Measurements from ENCODE around the gene CCSER1.

The CCSER1 gene

GRCh38 chr4:91472046-91472445 is 1344.9 kb downstream of the CCSER1 start:
- Mint-ChIP-seq H3K27ac (no peak overlapping the region), H3K4me3 (no peak overlapping the region), H3K9me3 (peaks cover 6% of the 10 kb centered on the region in 2 donors), H3K27me3 (no peaks in the 10 kb centered on the region), H3K4me1 (ENCODE audit: low read depth in 2 of 2) (no peaks in the 10 kb centered on the region), H3K36me3 (ENCODE audit: insufficient read depth) (no peaks in the 10 kb centered on the region)
- ATAC-seq (replicated peaks) (no peak), DNase-seq (no peak)

- Mint-ChIP-seq H3K9me3 (peaks cover 12 to 20% of the 10 kb centered on the region in 2 donors), H3K27me3 (no peaks in the 10 kb centered on the region), H3K4me3 (no peak overlapping the region), H3K4me1 (ENCODE audit: low read depth in 2 of 2) (no peaks in the 10 kb centered on the region), H3K36me3 (ENCODE audit: insufficient read depth) (no peaks in the 10 kb centered on the region), H3K27ac (no peak overlapping the region)
- ATAC-seq (replicated peaks) (no peak), DNase-seq (no peak)
Measured at GRCh38 chr4:91485415-91485814, 1358.2 kb downstream of the CCSER1 start.

GRCh38 chr4:91488946-91489345 is 1361.8 kb downstream of the CCSER1 start:
- no peak for DNase-seq
- Mint-ChIP-seq H3K4me1 (ENCODE audit: low read depth in 2 of 2) (no peaks in the 10 kb centered on the region), H3K9me3 (peaks cover 14 to 20% of the 10 kb centered on the region in 2 donors), H3K36me3 (ENCODE audit: insufficient read depth) (no peaks in the 10 kb centered on the region), H3K4me3 (no peak overlapping the region), H3K27me3 (no peaks in the 10 kb centered on the region), H3K27ac (no peak overlapping the region)
- no peak for ATAC-seq (replicated peaks)

- H3K27ac Mint-ChIP-seq = no peak overlapping the region
- H3K4me1 Mint-ChIP-seq (ENCODE audit: low read depth in 2 of 2) = no peaks in the 10 kb centered on the region
- DNase-seq (no peak), ATAC-seq (replicated peaks) (no peak)
- peaks cover 0 to 4% of the 10 kb centered on the region in 2 donors for H3K9me3 Mint-ChIP-seq
- H3K36me3 Mint-ChIP-seq (ENCODE audit: insufficient read depth) = no peaks in the 10 kb centered on the region
- H3K4me3 Mint-ChIP-seq = no peak overlapping the region
- no peaks in the 10 kb centered on the region for H3K27me3 Mint-ChIP-seq
Measured at GRCh38 chr4:91497892-91498291, 1370.7 kb downstream of the CCSER1 start.

- ATAC-seq (replicated peaks) (no peak), DNase-seq (no peak)
- Mint-ChIP-seq H3K27me3 (no peaks in the 10 kb centered on the region), H3K4me1 (ENCODE audit: low read depth in 2 of 2) (no peaks in the 10 kb centered on the region), H3K9me3 (peaks cover 0 to 4% of the 10 kb centered on the region in 2 donors), H3K36me3 (ENCODE audit: insufficient read depth) (no peaks in the 10 kb centered on the region), H3K4me3 (no peak overlapping the region), H3K27ac (no peak overlapping the region)
Measured at GRCh38 chr4:91502365-91502764, 1375.2 kb downstream of the CCSER1 start.

- Mint-ChIP-seq H3K9me3 (peaks cover 7 to 30% of the 10 kb centered on the region in 2 donors), H3K4me3 (no peak overlapping the region), H3K36me3 (ENCODE audit: insufficient read depth) (no peaks in the 10 kb centered on the region), H3K27ac (no peak overlapping the region), H3K27me3 (no peaks in the 10 kb centered on the region), H3K4me1 (ENCODE audit: low read depth in 2 of 2) (no peaks in the 10 kb centered on the region)
- ATAC-seq (replicated peaks) = no peak
- DNase-seq = no peak
Measured at GRCh38 chr4:91513326-91513725, 1386.1 kb downstream of the CCSER1 start.

GRCh38 chr4:91519155-91519554 is 1392.0 kb downstream of the CCSER1 start:
- H3K9me3 Mint-ChIP-seq = peaks cover 1 to 37% of the 10 kb centered on the region in 2 donors
- ATAC-seq (replicated peaks) (no peak), DNase-seq (no peak)
- no peaks in the 10 kb centered on the region for H3K27me3 Mint-ChIP-seq
- no peak overlapping the region for H3K27ac Mint-ChIP-seq
- no peak overlapping the region for H3K4me3 Mint-ChIP-seq
- H3K4me1 Mint-ChIP-seq (ENCODE audit: low read depth in 2 of 2) = no peaks in the 10 kb centered on the region
- no peaks in the 10 kb centered on the region for H3K36me3 Mint-ChIP-seq (ENCODE audit: insufficient read depth)

GRCh38 chr4:91525621-91526020 is 1398.4 kb downstream of the CCSER1 start:
- H3K36me3 Mint-ChIP-seq (ENCODE audit: insufficient read depth) = peaks cover 3% of the 10 kb centered on the region
- H3K27ac Mint-ChIP-seq = no peak overlapping the region
- DNase-seq = no peak
- H3K9me3 Mint-ChIP-seq = peaks cover 5 to 23% of the 10 kb centered on the region in 2 donors
- H3K4me3 Mint-ChIP-seq = no peak overlapping the region
- ATAC-seq (replicated peaks) = no peak
- H3K27me3 Mint-ChIP-seq = no peaks in the 10 kb centered on the region
- no peaks in the 10 kb centered on the region for H3K4me1 Mint-ChIP-seq (ENCODE audit: low read depth in 2 of 2)

- no peaks in the 10 kb centered on the region for H3K4me1 Mint-ChIP-seq (ENCODE audit: low read depth in 2 of 2)
- H3K27ac Mint-ChIP-seq = no peak overlapping the region
- peaks cover 4 to 23% of the 10 kb centered on the region in 2 donors for H3K9me3 Mint-ChIP-seq
- DNase-seq (no peak), ATAC-seq (replicated peaks) (no peak)
- H3K27me3 Mint-ChIP-seq = no peaks in the 10 kb centered on the region
- H3K36me3 Mint-ChIP-seq (ENCODE audit: insufficient read depth) = peaks cover 3% of the 10 kb centered on the region
- no peak overlapping the region for H3K4me3 Mint-ChIP-seq
Measured at GRCh38 chr4:91527056-91527455, 1399.9 kb downstream of the CCSER1 start.

- Mint-ChIP-seq H3K9me3 (peaks cover 15 to 46% of the 10 kb centered on the region in 2 donors), H3K36me3 (ENCODE audit: insufficient read depth) (no peaks in the 10 kb centered on the region), H3K27ac (no peak overlapping the region), H3K4me3 (no peak overlapping the region), H3K4me1 (ENCODE audit: low read depth in 2 of 2) (no peaks in the 10 kb centered on the region), H3K27me3 (no peaks in the 10 kb centered on the region)
- DNase-seq (no peak), ATAC-seq (replicated peaks) (no peak)
Measured at GRCh38 chr4:91567594-91567993, 1440.4 kb downstream of the CCSER1 start.

- Mint-ChIP-seq H3K4me1 (ENCODE audit: low read depth in 2 of 2) (no peaks in the 10 kb centered on the region), H3K36me3 (ENCODE audit: insufficient read depth) (no peaks in the 10 kb centered on the region), H3K4me3 (no peak overlapping the region), H3K27ac (no peak overlapping the region), H3K9me3 (no peaks in the 10 kb centered on the region), H3K27me3 (no peaks in the 10 kb centered on the region)
- ATAC-seq (replicated peaks) (no peak), DNase-seq (no peak)
Measured at GRCh38 chr4:91577864-91578263, 1450.7 kb downstream of the CCSER1 start.

- H3K4me1 Mint-ChIP-seq (ENCODE audit: low read depth in 2 of 2) = no peaks in the 10 kb centered on the region
- no peak overlapping the region for H3K4me3 Mint-ChIP-seq
- DNase-seq = no peak
- H3K27ac Mint-ChIP-seq = no peak overlapping the region
- peaks cover 0 to 2% of the 10 kb centered on the region in 2 donors for H3K9me3 Mint-ChIP-seq
- no peaks in the 10 kb centered on the region for H3K36me3 Mint-ChIP-seq (ENCODE audit: insufficient read depth)
- no peak for ATAC-seq (replicated peaks)
- no peaks in the 10 kb centered on the region for H3K27me3 Mint-ChIP-seq
Measured at GRCh38 chr4:91590260-91590659, 1463.1 kb downstream of the CCSER1 start.

- ATAC-seq (replicated peaks) = no peak
- Mint-ChIP-seq H3K4me3 (no peak overlapping the region), H3K27me3 (no peaks in the 10 kb centered on the region), H3K4me1 (ENCODE audit: low read depth in 2 of 2) (no peaks in the 10 kb centered on the region), H3K36me3 (ENCODE audit: insufficient read depth) (no peaks in the 10 kb centered on the region), H3K9me3 (peaks cover 0 to 8% of the 10 kb centered on the region in 2 donors), H3K27ac (no peak overlapping the region)
- DNase-seq = no peak
Measured at GRCh38 chr4:91592125-91592524, 1464.9 kb downstream of the CCSER1 start.

GRCh38 chr4:91596718-91597117 is 1469.5 kb downstream of the CCSER1 start:
- H3K36me3 Mint-ChIP-seq (ENCODE audit: insufficient read depth) = no peaks in the 10 kb centered on the region
- H3K27me3 Mint-ChIP-seq = no peaks in the 10 kb centered on the region
- H3K9me3 Mint-ChIP-seq = peaks cover 3 to 8% of the 10 kb centered on the region in 2 donors
- no peaks in the 10 kb centered on the region for H3K4me1 Mint-ChIP-seq (ENCODE audit: low read depth in 2 of 2)
- H3K4me3 Mint-ChIP-seq = no peak overlapping the region
- H3K27ac Mint-ChIP-seq = no peak overlapping the region
- ATAC-seq (replicated peaks) = no peak
- no peak for DNase-seq

GRCh38 chr4:91598696-91599095 is 1471.5 kb downstream of the CCSER1 start:
- Mint-ChIP-seq H3K9me3 (peaks cover 5 to 8% of the 10 kb centered on the region in 2 donors), H3K36me3 (ENCODE audit: insufficient read depth) (no peaks in the 10 kb centered on the region), H3K27me3 (no peaks in the 10 kb centered on the region), H3K27ac (no peak overlapping the region), H3K4me1 (ENCODE audit: low read depth in 2 of 2) (no peaks in the 10 kb centered on the region), H3K4me3 (no peak overlapping the region)
- DNase-seq (no peak), ATAC-seq (replicated peaks) (no peak)

Data from effector memory CD8-positive, alpha-beta T cell (primary cell).